Activated CD4-positive, alpha-beta T cell treated with anti-CD3 and anti-CD28 coated beads, Interleukin-10, Interleukin-2, amounts not matched to agents 100 ng/mL and 50 ng/mL, durations not matched to agents 16 hours and 8 hours (primary cell): ENCODE measurements around the gene WDFY4.

Source experiments
- DNase-seq: peaks from one replicate; pipeline ENCODE4 v3.0.0-alpha.2; 2020

Gene WDFY4

DNA sequence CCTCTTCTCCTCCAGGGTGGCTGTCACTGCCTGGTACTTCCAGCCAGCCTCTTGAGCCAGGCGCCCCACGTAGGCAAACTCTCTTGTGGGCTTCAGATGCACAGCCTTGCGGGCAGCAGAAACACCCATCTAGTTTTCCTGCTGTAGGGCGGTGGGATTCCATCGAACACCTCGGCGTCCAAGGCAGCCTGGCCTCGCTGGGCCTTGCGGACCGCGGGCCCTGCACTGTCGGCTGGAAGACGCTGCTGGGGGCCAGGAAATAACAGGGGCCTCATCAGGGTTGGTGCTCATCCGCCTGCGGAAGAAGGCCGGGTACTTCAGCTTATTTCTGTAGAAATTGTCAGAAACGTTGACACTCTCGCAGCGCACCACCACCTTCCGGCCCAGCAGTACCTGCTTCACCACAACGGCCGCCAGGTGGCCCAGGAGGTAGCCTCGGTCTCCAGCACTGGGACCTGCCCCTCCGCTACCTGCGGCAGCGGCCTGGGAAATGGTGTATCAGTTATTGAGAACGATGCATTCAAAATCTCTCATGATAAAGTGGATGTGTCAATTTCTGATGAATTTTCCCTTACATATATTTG, 61.1 kb downstream of the WDFY4 start:
- no peak for DNase-seq

DNA sequence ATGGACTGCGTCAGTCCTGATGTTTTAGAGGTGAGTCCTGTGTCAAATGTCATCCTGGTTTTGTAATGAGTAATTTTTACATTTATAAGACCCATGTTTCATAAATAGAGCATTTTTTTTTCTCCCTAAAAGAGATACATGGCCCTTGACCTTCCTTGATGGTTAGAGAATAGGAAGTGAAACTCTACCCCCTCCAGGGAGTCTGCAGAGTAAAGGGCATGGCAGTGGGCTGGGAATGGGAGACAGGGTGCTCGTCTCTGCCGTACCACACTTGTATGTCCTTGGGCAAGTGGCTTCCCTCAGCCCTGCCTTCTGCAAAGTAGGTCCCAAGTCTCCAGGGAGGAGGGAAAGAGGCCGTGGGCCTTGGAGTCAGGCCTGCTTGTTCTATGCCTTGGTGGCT, 63.9 kb downstream of the WDFY4 start:
- DNase-seq = no peak

GRCh38 chr10:48749254-48749787, 64.6 kb downstream of the WDFY4 start:
- DNase-seq = no peak

- no peak for DNase-seq
Observed at GRCh38 chr10:48750019-48750418, 65.3 kb downstream of the WDFY4 start.

GRCh38 chr10:48750991-48751390, 66.3 kb downstream of the WDFY4 start:
- no peak for DNase-seq

DNA sequence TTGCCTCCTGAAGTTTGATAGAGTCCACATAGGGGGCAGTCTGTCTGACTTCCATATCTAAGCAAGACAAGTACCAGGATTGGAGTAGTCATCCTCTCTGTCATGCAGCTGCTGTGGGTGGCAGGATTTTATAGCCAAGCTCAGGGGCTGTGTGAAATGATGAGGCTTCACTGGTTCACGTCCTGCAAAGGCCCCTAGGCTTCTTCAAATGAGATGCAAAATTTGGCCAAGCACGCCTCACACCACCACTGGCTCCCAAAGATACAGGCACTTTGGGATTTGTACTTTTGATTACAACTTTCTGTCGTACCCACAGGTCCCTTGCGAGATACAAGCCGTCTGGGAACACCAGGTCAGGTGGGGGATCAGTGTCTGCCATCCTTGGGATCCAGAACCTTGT, 67.1 kb downstream of the WDFY4 start:
- no peak for DNase-seq

DNA sequence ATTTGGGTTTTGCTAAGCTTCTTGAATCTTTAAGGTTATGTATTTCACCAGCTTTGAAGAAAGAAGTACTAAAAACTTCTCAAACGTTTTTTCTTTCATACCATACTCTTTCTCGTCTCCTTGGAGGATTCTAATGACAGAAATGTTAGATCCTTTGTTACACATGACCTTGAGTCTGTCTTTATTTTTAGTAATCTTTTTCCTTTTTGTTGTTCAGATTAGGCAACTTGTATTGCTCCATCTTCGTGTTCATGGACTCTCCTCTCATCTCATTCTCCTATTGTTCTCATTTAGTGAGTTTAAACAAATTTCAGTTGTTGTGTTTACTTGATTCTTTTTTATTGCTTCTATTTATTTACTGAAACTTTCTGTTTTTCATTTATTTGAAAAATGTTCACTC, 73.7 kb downstream of the WDFY4 start:
- DNase-seq = no peak

GRCh38 chr10:48759113-48759901, 74.6 kb downstream of the WDFY4 start:
- DNase-seq = no peak

DNA sequence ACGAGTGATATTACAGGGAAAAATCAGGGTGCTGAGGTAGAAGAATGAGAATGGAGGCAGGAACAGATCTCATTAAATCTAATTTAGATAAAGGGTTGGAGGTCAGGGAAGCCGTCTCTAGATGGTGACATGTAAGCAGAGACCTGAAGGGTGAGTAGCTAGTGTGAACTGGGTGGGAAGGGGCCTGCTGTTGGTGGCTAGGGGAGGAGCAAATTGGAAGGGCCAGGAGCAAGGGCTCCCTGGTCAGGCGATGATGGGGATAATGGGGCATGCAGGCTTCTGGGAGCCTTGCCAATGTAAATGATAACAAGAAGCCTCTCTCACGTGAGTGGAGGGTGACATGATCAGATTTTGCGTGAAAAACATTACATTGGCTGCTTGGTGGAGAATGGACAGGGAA, 76.3 kb downstream of the WDFY4 start:
- no peak for DNase-seq

DNA sequence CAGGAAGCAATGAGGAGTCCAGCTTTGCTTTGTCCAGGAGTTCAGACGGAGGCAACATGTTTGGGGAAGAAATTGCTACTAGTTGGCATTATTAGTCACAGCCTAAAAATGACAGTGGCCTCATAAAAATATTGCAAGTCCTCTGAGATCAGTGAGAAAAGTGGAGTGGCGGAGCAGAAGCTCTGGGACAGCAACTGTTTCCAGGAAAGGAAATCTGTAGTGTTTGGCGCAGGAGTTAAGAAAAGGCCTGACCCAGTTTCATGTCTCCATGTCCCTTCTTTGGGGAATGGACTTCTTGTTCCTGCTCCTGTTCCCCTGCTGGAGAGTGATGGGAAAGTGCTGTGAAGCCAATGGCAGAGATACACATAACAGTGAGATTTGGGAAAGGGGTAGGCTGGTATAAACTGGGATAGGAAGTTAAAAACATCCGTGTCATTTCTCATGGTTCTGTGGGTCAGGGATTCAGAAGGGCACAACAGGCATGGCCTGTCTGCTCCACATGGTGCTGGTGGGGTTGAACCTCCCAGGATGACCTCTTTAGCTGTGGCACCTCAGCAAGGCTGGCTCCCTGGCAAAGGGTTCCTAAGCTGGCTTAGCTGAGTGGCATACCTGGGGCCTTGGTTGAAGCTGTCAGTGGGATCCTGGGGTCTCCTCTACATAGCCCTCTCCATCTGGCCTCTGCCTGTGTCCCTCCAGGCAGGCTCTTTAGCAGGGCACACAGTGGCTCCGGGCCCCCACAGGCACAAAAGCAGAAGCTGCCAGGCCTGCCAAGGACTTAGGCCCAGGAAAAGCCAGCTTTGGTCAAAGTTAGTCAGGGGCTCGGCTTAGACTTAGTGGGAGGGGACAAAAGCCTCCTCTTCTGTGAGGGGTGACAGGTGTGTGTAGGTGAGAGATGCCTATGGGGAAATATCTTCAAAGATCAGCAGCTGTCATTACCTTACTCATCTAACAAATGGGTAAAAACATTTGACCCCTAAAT, 77.7 kb downstream of the WDFY4 start:
- DNase-seq = no peak

GRCh38 chr10:48763403-48763965, 78.8 kb downstream of the WDFY4 start:
- DNase-seq = no peak

- no peak for DNase-seq
Observed at GRCh38 chr10:48764486-48764885, 79.8 kb downstream of the WDFY4 start.

GRCh38 chr10:48765039-48765438, 80.4 kb downstream of the WDFY4 start:
- no peak for DNase-seq

DNA sequence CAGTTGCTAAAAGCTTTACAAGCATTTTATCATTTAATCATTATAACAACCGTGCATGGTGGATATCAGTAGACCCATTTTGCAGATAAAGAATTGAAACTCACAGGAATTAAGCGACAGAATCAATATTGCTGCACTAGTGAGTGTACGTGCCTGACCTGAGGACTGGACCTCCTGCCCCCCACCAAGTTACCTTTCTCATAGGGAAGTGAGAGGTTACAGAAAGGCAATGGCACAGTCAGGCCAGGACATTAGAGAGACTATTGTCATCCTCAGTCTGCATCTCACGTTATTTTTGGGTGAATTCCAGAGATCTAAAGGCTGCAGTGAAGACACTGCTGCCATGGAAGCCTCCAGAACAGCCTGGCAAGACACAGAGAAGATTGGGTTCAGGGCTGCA, 80.9 kb downstream of the WDFY4 start:
- DNase-seq = no peak

DNA sequence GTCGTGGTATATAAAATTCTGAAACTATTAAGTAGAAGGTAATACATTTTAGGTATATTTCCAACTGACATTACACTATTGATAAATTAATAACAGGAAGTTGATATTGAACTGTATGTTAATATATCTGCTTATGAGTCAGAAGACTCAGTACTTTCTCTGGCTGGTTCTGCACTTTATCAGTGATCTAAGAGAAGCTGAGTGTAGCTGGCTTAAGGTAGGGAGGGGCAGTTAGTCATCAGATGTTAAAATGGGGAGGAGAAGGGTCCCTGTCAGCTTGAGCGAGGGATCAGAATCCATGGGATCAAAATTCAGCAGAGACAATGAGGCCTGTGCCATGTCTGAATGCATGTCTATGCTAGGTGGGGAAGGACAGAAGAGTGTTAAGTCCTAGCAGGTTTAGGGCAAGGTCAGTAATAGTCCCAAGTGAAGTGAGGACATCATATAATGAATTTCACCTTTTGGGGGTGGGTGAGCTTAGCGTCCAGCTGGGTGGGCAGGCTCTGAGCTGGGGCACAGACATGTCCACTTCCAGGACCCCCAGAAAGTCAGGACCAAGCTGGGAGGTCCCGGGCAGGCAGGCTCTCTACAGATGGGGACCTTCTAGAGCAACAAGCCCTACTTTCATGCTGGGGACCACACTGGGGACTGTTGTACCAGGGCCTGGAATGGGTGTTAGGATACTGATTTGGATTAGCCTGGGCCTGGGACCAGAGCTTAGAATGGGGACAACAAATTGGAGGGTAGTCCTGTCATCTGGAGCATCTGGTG, 82.9 kb downstream of the WDFY4 start:
- DNase-seq = no peak

DNA sequence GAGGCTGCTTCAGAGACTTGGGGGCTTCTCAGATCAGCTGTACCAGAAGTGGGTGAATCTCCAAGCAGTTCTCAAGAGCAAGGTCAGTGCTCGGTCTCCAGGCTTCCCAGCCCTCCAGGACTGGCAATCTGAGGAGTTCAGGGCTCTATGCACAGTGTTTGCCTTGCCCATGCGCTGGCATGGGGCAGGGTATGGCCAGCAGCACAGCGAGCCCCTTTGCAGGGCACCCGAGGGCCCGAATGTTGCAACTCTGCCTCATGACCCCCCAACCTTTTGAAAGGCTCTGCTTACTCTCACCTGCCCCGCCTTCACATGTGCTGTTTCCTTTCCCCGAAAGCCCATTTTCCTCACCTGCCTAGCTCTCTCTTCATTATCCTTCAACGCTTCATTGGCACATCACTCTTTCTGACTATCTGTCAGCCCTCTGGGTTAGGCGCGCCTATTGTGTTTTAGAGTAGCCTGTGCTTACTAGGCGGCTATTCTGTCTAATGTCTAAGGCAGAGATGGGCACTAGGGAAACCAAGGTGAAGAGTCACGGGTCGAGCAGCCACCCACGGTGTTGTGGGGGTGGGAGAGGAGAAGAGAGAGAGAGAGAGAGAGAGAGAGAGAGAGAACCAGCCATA, 83.6 kb downstream of the WDFY4 start:
- DNase-seq = no peak

GRCh38 chr10:48768926-48769325, 84.3 kb downstream of the WDFY4 start:
- DNase-seq = no peak

DNA sequence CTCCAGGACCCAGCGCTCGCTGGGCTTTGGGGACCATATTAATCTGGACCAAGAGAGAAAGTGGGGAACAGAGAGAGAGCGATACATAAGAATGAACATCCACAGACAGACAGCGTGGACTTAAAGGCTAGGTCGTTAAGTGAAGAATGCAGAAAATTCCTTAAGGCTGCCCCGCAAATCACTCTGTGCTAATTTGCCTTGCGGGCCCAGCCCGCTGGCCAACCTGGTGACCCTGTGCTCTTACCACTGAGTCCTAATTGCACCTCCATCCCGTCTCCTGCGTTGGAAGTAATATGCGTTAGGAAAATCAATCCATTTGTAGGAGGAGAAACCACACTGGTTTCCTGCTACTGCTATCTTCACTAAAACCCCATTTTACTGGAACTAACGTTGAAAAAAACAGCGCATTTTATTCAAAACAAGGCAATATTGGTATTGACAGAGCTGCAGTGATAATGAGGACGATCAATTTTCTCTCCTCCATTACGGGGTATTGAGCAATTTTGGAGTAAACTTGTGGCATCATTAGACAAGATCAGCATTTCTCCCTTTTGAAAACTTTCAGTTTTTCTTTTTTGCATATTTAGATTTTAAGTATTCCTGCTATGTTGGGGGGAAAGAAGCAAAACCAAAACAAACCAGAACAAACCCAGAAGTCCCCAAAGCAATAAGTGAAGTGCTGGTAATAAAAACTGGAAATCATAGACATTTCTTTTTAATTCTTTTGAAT, 85.2 kb downstream of the WDFY4 start:
- no peak for DNase-seq

DNA sequence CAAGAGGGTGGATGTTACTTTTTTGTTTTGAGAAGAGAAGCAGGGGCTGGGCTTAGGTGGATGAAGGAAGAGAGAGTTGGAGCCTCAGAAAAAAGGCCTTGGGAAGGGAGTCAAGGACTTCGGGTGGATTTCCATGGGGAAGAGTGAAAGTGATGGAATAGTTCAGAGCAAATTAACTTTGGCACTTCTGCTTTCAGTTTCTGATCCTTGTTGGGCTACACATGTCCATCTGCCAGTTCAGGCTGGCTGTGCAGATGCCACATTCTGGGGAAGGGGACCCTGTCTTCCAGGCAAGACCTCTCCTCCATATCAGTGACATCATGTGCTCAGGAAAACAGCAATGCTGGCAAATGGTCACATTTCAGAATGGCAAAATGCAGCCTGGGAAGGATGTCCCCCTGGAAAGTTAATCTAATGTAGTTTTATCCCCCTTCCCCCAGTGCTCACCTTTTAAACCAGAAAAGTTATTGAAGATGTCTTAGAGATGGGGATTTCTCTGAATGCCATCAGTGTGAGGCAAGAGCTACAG, 86.0 kb downstream of the WDFY4 start:
- DNase-seq = no peak

GRCh38 chr10:48771234-48771633, 86.6 kb downstream of the WDFY4 start:
- no peak for DNase-seq

DNA sequence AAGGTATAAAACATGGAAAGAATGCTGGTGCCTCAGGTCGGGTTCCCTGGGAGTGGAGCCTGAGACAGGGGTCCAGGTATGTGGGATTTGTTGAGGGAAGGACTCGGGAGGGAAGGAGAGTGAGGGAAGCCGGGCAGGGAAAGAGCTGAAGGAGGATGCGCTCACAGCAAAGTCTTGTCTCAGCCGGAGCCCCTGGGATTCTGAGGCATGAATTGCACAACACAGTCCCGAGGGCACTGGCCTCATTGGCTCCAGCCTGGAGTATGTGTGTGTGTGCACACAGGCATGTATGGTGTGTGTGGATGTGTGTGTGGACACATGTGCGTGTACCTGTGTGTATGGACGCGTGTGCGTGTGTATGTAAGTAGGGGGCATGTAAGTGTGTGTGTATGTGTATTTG, 87.4 kb downstream of the WDFY4 start:
- no peak for DNase-seq
